Sigmoid colon (tissue), 7 donors: ENCODE results near the gene DIAPH2. TPM values are rescaled to one million over a fixed set of nuclear protein-coding genes. Genes with fewer than 3 reads are reported as not detected.

Experiments
- DNase-seq: peaks from one replicate; pipeline ENCODE4 v3.0.0-alpha.2; 2019
- H3K27ac ChIP-seq, 4 donors: fragments of 200-600 bp; sonication (generic); one replicate each; pipeline ENCODE4 v1.5.1; 2016 to 2019; ENCODE audit warnings: mild to moderate bottlenecking in 1 of 4
- H3K27me3 ChIP-seq, 3 donors: fragments of 200-600 bp; sonication (generic); one replicate each; pipeline ENCODE4 v1.5.1; 2019; ENCODE audit warnings: mild to moderate bottlenecking in 1 of 3
- H3K36me3 ChIP-seq, 4 donors: fragments of 200-600 bp; sonication (generic); one replicate each; pipeline ENCODE4 v1.5.1; 2016 to 2019
- H3K4me1 ChIP-seq, 4 donors: fragments of 200-600 bp; sonication (generic); one replicate each; pipeline ENCODE4 v1.5.1; 2017 to 2019
- H3K4me3 ChIP-seq, 4 donors: fragments of 200-600 bp; sonication (generic); one replicate each; pipeline ENCODE4 v1.5.1; 2017 to 2019; ENCODE audit warnings: mild to moderate bottlenecking in 2 of 4, moderate library complexity in 1 of 4
- H3K9me3 ChIP-seq, 4 donors: fragments of 200-600 bp in 3 of 4; sonication (generic) in 3 of 4; one replicate each; pipeline versions ENCODE4 v1.5.1 to v1.6.1; 2013 to 2019
- CTCF ChIP-seq, 4 experiments: fragments of 450-650 bp in 3 of 4; fragments of 200-600 bp in 1 of 4; IDR thresholded peaks; one replicate each; pipeline ENCODE4 v1.5.1; 2016 to 2019; ENCODE audit warnings: antibody characterized with exemption in 4 of 4, mild to moderate bottlenecking in 3 of 4, moderate library complexity in 2 of 4
- EP300 ChIP-seq, 4 donors: sonication (generic); formaldehyde crosslinking; IDR thresholded peaks; one replicate each; pipeline ENCODE4 v1.6.1; 2017; ENCODE audit warnings: antibody characterized with exemption in 4 of 4
- POLR2A ChIP-seq, 2 donors: fragments of 450-650 bp; IDR thresholded peaks; one replicate each; pipeline ENCODE4 v1.6.1; 2016; ENCODE audit warnings: antibody characterized with exemption in 2 of 2, mild to moderate bottlenecking in 2 of 2, moderate library complexity in 2 of 2
- POLR2AphosphoS5 ChIP-seq, 4 donors: sonication (generic); formaldehyde crosslinking; IDR thresholded peaks; one replicate each; pipeline ENCODE4 v1.6.1; 2017; ENCODE audit warnings: antibody characterized with exemption in 4 of 4
- WGBS, 2 donors: extraction: QIAGEN DNeasy Blood & Tissue Kit; methylation state at CpG; one replicate each; pipeline ENCODE4 v1.1.7; 2013; 5-methylcytosine and 5-hydroxymethylcytosine counted together
- intact Hi-C: fragments of 100-400 bp; cut with DNase I; formaldehyde crosslinking; loops from one replicate; pipeline ENCODE4 v1.15.1; 2023
- polyA plus RNA-seq, 3 donors: library from polyadenylated mRNA; stranded (reverse); fragments of 200-250 nt; gene quantifications; one replicate each; pipeline ENCODE4 v1.2.3, GENCODE V29; 2013
- total RNA-seq, 4 donors: library from RNA; depleted of rRNA; stranded (reverse); fragments of >200 nt; gene quantifications; one replicate each; pipeline ENCODE4 v1.1.0, GENCODE V29; 2016
- donor health status: healthy with polysubstance abuse.
- donor health status: Bipolar disorder and iron deficiency.
- donor health status: healthy.

The DIAPH2 gene
- total and polyA plus RNA-seq, 7 donors, result 6.6 to 31.3 (median 21.7) TPM

GRCh38 chrX:97594646-97595224 lies 910.1 kb downstream of the DIAPH2 start:
- H3K9me3 ChIP-seq, result no peaks in the 10 kb centered on the region
- no peaks in the 10 kb centered on the region for H3K4me1 ChIP-seq
- TF ChIP-seq POLR2A (IDR thresholded peaks at IDR 0.05), result no peak
- TF ChIP-seq CTCF (IDR thresholded peaks at IDR 0.05), result no peak
- no peak for TF ChIP-seq EP300 (IDR thresholded peaks at IDR 0.05)
- no peak for TF ChIP-seq POLR2AphosphoS5 (IDR thresholded peaks at IDR 0.05)
- H3K27me3 ChIP-seq, result no peaks in the 10 kb centered on the region
- H3K36me3 ChIP-seq, result no peaks in the 10 kb centered on the region
- intact Hi-C loops, result no loop called here
- no peak overlapping the region for H3K27ac ChIP-seq
- WGBS, 2 donors, result 20 to 79% methylated on average over 7 of the region's 7 CpGs
- no peak for DNase-seq
- no peak overlapping the region for H3K4me3 ChIP-seq

GRCh38 chrX:97597954-97598353 lies 913.3 kb downstream of the DIAPH2 start:
- intact Hi-C loops, result no loop called here
- Histone ChIP-seq H3K27ac (no peak overlapping the region), H3K4me1 (no peaks in the 10 kb centered on the region), H3K36me3 (no peaks in the 10 kb centered on the region), H3K4me3 (no peak overlapping the region), H3K9me3 (no peaks in the 10 kb centered on the region), H3K27me3 (no peaks in the 10 kb centered on the region)
- 65 to 87% methylated on average over 6 of the region's 6 CpGs for WGBS, 2 donors
- TF ChIP-seq POLR2A (IDR thresholded peaks at IDR 0.05), result no peak
- no peak for TF ChIP-seq EP300 (IDR thresholded peaks at IDR 0.05)
- no peak for TF ChIP-seq CTCF (IDR thresholded peaks at IDR 0.05)
- TF ChIP-seq POLR2AphosphoS5 (IDR thresholded peaks at IDR 0.05), result no peak
- no peak for DNase-seq

GRCh38 chrX:97602465-97603258 lies 918.0 kb downstream of the DIAPH2 start:
- intact Hi-C loops, result no loop called here
- Histone ChIP-seq H3K27ac (no peak overlapping the region), H3K4me3 (no peak overlapping the region), H3K36me3 (no peaks in the 10 kb centered on the region), H3K4me1 (no peaks in the 10 kb centered on the region), H3K27me3 (no peaks in the 10 kb centered on the region), H3K9me3 (no peaks in the 10 kb centered on the region)
- WGBS, 2 donors, result 36 to 71% methylated on average over 3 of the region's 3 CpGs
- no peak for TF ChIP-seq EP300 (IDR thresholded peaks at IDR 0.05)
- no peak for TF ChIP-seq CTCF (IDR thresholded peaks at IDR 0.05)
- TF ChIP-seq POLR2AphosphoS5 (IDR thresholded peaks at IDR 0.05), result no peak
- no peak for TF ChIP-seq POLR2A (IDR thresholded peaks at IDR 0.05)
- DNase-seq, result no peak

- Histone ChIP-seq H3K9me3 (no peaks in the 10 kb centered on the region), H3K36me3 (no peaks in the 10 kb centered on the region), H3K4me3 (no peak overlapping the region), H3K27me3 (no peaks in the 10 kb centered on the region), H3K27ac (no peak overlapping the region), H3K4me1 (no peaks in the 10 kb centered on the region)
- intact Hi-C loops, result no loop called here
- 81 to 84% methylated on average over 3 of the region's 3 CpGs for WGBS, 2 donors
- no peak for TF ChIP-seq POLR2AphosphoS5 (IDR thresholded peaks at IDR 0.05)
- no peak for TF ChIP-seq EP300 (IDR thresholded peaks at IDR 0.05)
- no peak for TF ChIP-seq POLR2A (IDR thresholded peaks at IDR 0.05)
- no peak for TF ChIP-seq CTCF (IDR thresholded peaks at IDR 0.05)
- DNase-seq, result no peak
Measured at GRCh38 chrX:97605271-97605670, 920.6 kb downstream of the DIAPH2 start.
